Mesendoderm (in vitro differentiated cells): ENCODE results near the gene CCDC40.
"Not testable (repeated sequence)": the region's sequence is repeated elsewhere in the genome, so short reads cannot be mapped to it uniquely, and the experiment has no call there.

ENCODE experiments used
- DNase-seq: peaks from one replicate; pipeline ENCODE4 v3.0.0; 2013
- H2AK5ac ChIP-seq: 2 replicates; pipeline ENCODE4 v1.6.1; 2013; ENCODE audit warnings: low read length, inconsistent platforms
- H2BK120ac ChIP-seq: 2 replicates; pipeline ENCODE4 v1.6.1; 2013; ENCODE audit warnings: low read depth, mild to moderate bottlenecking, low read length, moderate library complexity, mixed read lengths
- H2BK15ac ChIP-seq: replicated peaks from 2 replicates; pipeline ENCODE4 v1.6.1; 2013; ENCODE audit warnings: low read depth, mild to moderate bottlenecking, moderate library complexity
- H2BK5ac ChIP-seq: 2 replicates; pipeline ENCODE4 v1.6.1; 2013; ENCODE audit warnings: low read length, inconsistent platforms
- H3K18ac ChIP-seq: 2 replicates; pipeline ENCODE4 v1.6.1; 2013; ENCODE audit warnings: mild to moderate bottlenecking, low read length, mixed read lengths
- H3K23ac ChIP-seq: one replicate; pipeline ENCODE4 v1.6.1; 2013; ENCODE audit warnings: low read length
- H3K27ac ChIP-seq: 2 replicates; pipeline ENCODE4 v1.5.1; 2013; ENCODE audit warnings: low read depth, mild to moderate bottlenecking, inconsistent platforms, low read length, moderate library complexity
- H3K27me3 ChIP-seq: 2 replicates; pipeline ENCODE4 v1.6.1; 2013; ENCODE audit warnings: low read length, control low read depth, mild to moderate bottlenecking, inconsistent platforms; ENCODE audit not compliant: insufficient read depth, poor library complexity
- H3K36me3 ChIP-seq: 2 replicates; pipeline ENCODE4 v1.6.1; 2013; ENCODE audit warnings: low read length, inconsistent platforms; ENCODE audit not compliant: control insufficient read depth, insufficient read depth
- H3K4ac ChIP-seq: one replicate; pipeline ENCODE4 v1.6.1; 2013; ENCODE audit warnings: low read depth, mild to moderate bottlenecking, low read length, moderate library complexity
- H3K4me1 ChIP-seq: 2 replicates; pipeline ENCODE4 v1.6.1; 2013; ENCODE audit warnings: low read depth, low read length, inconsistent platforms; ENCODE audit not compliant: control insufficient read depth
- H3K4me2 ChIP-seq: 2 replicates; pipeline ENCODE4 v1.6.1; 2013; ENCODE audit warnings: low read length
- H3K4me3 ChIP-seq: 2 replicates; pipeline ENCODE4 v1.5.1; 2013; ENCODE audit warnings: mild to moderate bottlenecking, low read length
- H3K56ac ChIP-seq: one replicate; pipeline ENCODE4 v1.6.1; 2013; ENCODE audit warnings: low read length
- H3K79me1 ChIP-seq: 2 replicates; pipeline ENCODE4 v1.6.1; 2013; ENCODE audit warnings: low read length, inconsistent platforms
- H3K79me2 ChIP-seq: 2 replicates; pipeline ENCODE4 v1.6.1; 2013; ENCODE audit warnings: mild to moderate bottlenecking, low read length; ENCODE audit not compliant: control insufficient read depth, insufficient read depth
- H3K9ac ChIP-seq: 2 replicates; pipeline ENCODE4 v1.6.1; 2013; ENCODE audit warnings: low read length, inconsistent platforms
- H4K5ac ChIP-seq: one replicate; pipeline ENCODE4 v1.6.1; 2013; ENCODE audit warnings: low read length
- H4K8ac ChIP-seq: one replicate; pipeline ENCODE4 v1.6.1; 2013; ENCODE audit warnings: low read depth, mild to moderate bottlenecking, control low read depth, low read length, moderate library complexity
- WGBS: extraction: QIAGEN DNeasy Blood & Tissue Kit; methylation state at CpG from one replicate; pipeline ENCODE4 v1.1.7; 2013; ENCODE audit warnings: low lambda C conversion rate, missing lambda C conversion rate; ENCODE audit not compliant: insufficient coverage; ENCODE audit errors: extremely low coverage; 5-methylcytosine and 5-hydroxymethylcytosine counted together

The CCDC40 gene

GRCh38 chr17:80045703-80046102, 9.3 kb downstream of the CCDC40 start:
- H3K27me3 ChIP-seq, result no peaks in the 10 kb centered on the region
- no peak overlapping the region for H3K56ac ChIP-seq
- H3K4me1 ChIP-seq, result no peaks in the 10 kb centered on the region
- DNase-seq, result no peak
- no peaks in the 10 kb centered on the region for H3K79me2 ChIP-seq
- H4K8ac ChIP-seq, result no peak overlapping the region
- no peak overlapping the region for H3K27ac ChIP-seq
- no peak overlapping the region for H3K9ac ChIP-seq
- no peak overlapping the region for H3K4me3 ChIP-seq
- H3K18ac ChIP-seq, result no peak overlapping the region
- H2BK120ac ChIP-seq, result no peak overlapping the region
- no peak overlapping the region for H3K23ac ChIP-seq
- no peak overlapping the region for H3K4ac ChIP-seq
- H3K36me3 ChIP-seq, result no peaks in the 10 kb centered on the region
- H2BK5ac ChIP-seq, result no peak overlapping the region
- WGBS, result 100% methylated on average over 1 of the region's 4 CpGs
- H4K5ac ChIP-seq, result no peak overlapping the region
- no peak overlapping the region for H2BK15ac ChIP-seq
- no peak overlapping the region for H2AK5ac ChIP-seq
- no peak overlapping the region for H3K4me2 ChIP-seq
- no peaks in the 10 kb centered on the region for H3K79me1 ChIP-seq

GRCh38 chr17:80046709-80047108, 10.3 kb downstream of the CCDC40 start:
- H3K27ac ChIP-seq, H3K9ac ChIP-seq, H3K79me2 ChIP-seq, H3K4ac ChIP-seq, H3K27me3 ChIP-seq, H2AK5ac ChIP-seq, DNase-seq, H3K4me3 ChIP-seq, H3K56ac ChIP-seq, H2BK120ac ChIP-seq, H3K4me1 ChIP-seq, H3K36me3 ChIP-seq, H3K23ac ChIP-seq, H3K18ac ChIP-seq, H3K4me2 ChIP-seq, H2BK5ac ChIP-seq, H4K5ac ChIP-seq, H4K8ac ChIP-seq, H3K79me1 ChIP-seq, H2BK15ac ChIP-seq: not testable (repeated sequence)
- no CpG with 5 or more reads among the region's 10 CpGs for WGBS

- no peak overlapping the region for H3K4ac ChIP-seq
- H3K27me3 ChIP-seq, result no peaks in the 10 kb centered on the region
- no peak overlapping the region for H2BK5ac ChIP-seq
- H3K56ac ChIP-seq, result no peak overlapping the region
- H3K27ac ChIP-seq, result no peak overlapping the region
- DNase-seq, result no peak
- H4K5ac ChIP-seq, result no peak overlapping the region
- no peaks in the 10 kb centered on the region for H3K4me1 ChIP-seq
- no peak overlapping the region for H4K8ac ChIP-seq
- no peaks in the 10 kb centered on the region for H3K79me2 ChIP-seq
- no peaks in the 10 kb centered on the region for H3K79me1 ChIP-seq
- H2BK15ac ChIP-seq, result no peak overlapping the region
- no CpG with 5 or more reads among the region's 11 CpGs for WGBS
- H3K18ac ChIP-seq, result no peak overlapping the region
- H3K9ac ChIP-seq, result no peak overlapping the region
- no peak overlapping the region for H2AK5ac ChIP-seq
- H3K4me3 ChIP-seq, result no peak overlapping the region
- H3K4me2 ChIP-seq, result no peak overlapping the region
- no peaks in the 10 kb centered on the region for H3K36me3 ChIP-seq
- H3K23ac ChIP-seq, result no peak overlapping the region
- H2BK120ac ChIP-seq, result no peak overlapping the region
Measured at GRCh38 chr17:80047176-80047575, 10.7 kb downstream of the CCDC40 start.

- Histone ChIP-seq H3K4me2 (no peak overlapping the region), H2BK5ac (no peak overlapping the region), H3K4ac (no peak overlapping the region), H3K56ac (no peak overlapping the region), H3K4me1 (no peaks in the 10 kb centered on the region), H3K36me3 (no peaks in the 10 kb centered on the region), H4K5ac (no peak overlapping the region), H3K23ac (no peak overlapping the region), H3K79me2 (no peaks in the 10 kb centered on the region), H2AK5ac (no peak overlapping the region), H3K79me1 (no peaks in the 10 kb centered on the region), H2BK15ac (no peak overlapping the region), H4K8ac (no peak overlapping the region), H3K9ac (no peak overlapping the region), H3K27ac (no peak overlapping the region), H3K27me3 (no peaks in the 10 kb centered on the region), H3K18ac (no peak overlapping the region), H3K4me3 (no peak overlapping the region), H2BK120ac (no peak overlapping the region)
- DNase-seq, result no peak
- no CpG with 5 or more reads among the region's 21 CpGs for WGBS
Measured at GRCh38 chr17:80049986-80050385, 13.5 kb downstream of the CCDC40 start.

GRCh38 chr17:80050706-80051105, 14.3 kb downstream of the CCDC40 start:
- Histone ChIP-seq H2AK5ac (no peak overlapping the region), H3K27me3 (no peaks in the 10 kb centered on the region), H3K23ac (no peak overlapping the region), H4K5ac (no peak overlapping the region), H3K4ac (no peak overlapping the region), H3K79me2 (no peaks in the 10 kb centered on the region), H3K4me2 (no peak overlapping the region), H3K4me3 (no peak overlapping the region), H3K27ac (no peak overlapping the region), H2BK120ac (no peak overlapping the region), H3K9ac (no peak overlapping the region), H3K79me1 (no peaks in the 10 kb centered on the region), H2BK15ac (no peak overlapping the region), H3K4me1 (no peaks in the 10 kb centered on the region), H4K8ac (no peak overlapping the region), H3K36me3 (no peaks in the 10 kb centered on the region), H2BK5ac (no peak overlapping the region), H3K18ac (no peak overlapping the region), H3K56ac (no peak overlapping the region)
- DNase-seq, result no peak
- no CpG with 5 or more reads among the region's 16 CpGs for WGBS

- Histone ChIP-seq H3K9ac (no peak overlapping the region), H3K79me1 (no peaks in the 10 kb centered on the region), H3K36me3 (no peaks in the 10 kb centered on the region), H4K5ac (no peak overlapping the region), H3K79me2 (no peaks in the 10 kb centered on the region), H3K23ac (no peak overlapping the region), H3K27me3 (no peaks in the 10 kb centered on the region), H2AK5ac (no peak overlapping the region), H3K18ac (no peak overlapping the region), H3K56ac (no peak overlapping the region), H3K4me3 (no peak overlapping the region), H3K4ac (no peak overlapping the region), H4K8ac (no peak overlapping the region), H2BK5ac (no peak overlapping the region), H2BK120ac (no peak overlapping the region), H3K27ac (no peak overlapping the region), H3K4me1 (no peaks in the 10 kb centered on the region), H2BK15ac (no peak overlapping the region), H3K4me2 (no peak overlapping the region)
- DNase-seq, result no peak
- WGBS, result no CpG with 5 or more reads among the region's 11 CpGs
Measured at GRCh38 chr17:80051681-80052080, 15.2 kb downstream of the CCDC40 start.
